Measurements from ENCODE around the gene COG1. TPM values are rescaled to one million over a fixed set of nuclear protein-coding genes. Genes with fewer than 3 reads are reported as not detected.

COG1 gene
- total RNA-seq, 1 experiment from 2014 or later = 26.5 TPM

- no peak overlapping the region for H3K18ac ChIP-seq (ENCODE audit: insufficient read length, low read depth, low read length)
- H2AFZ ChIP-seq (ENCODE audit: low read length) = no peak overlapping the region
- H4K8ac ChIP-seq (replicated peaks; ENCODE audit: insufficient read length, low read depth, low read length) = no peak overlapping the region
- H3T11ph ChIP-seq (ENCODE audit: low read length) = no peak overlapping the region
- H3K23me2 ChIP-seq (ENCODE audit: insufficient read length, low read depth, low read length, poor library complexity, severe bottlenecking) = no peaks in the 10 kb centered on the region
- Mint-ChIP-seq H3K36me3 (ENCODE audit: insufficient read depth in 1 of 3, low read depth in 3 of 3) (no peaks in the 10 kb centered on the region), H3K27ac (peak overlapping the region in 1 of 3 experiments; percentile 35; a peak in 1 of 7 replicates), H3K27me3 (ENCODE audit: low read depth) (peaks cover 14% of the 10 kb centered on the region), H3K4me3 (peak overlapping the region in 1 of 2 experiments; percentile 7; a peak in 2 of 5 replicates), H3K9me3 (no peaks in the 10 kb centered on the region), H3K4me1 (peaks cover 28 to 36% of the 10 kb centered on the region in 2 experiments)
- no peak overlapping the region for H3K27ac ChIP-seq (ENCODE audit: insufficient read length, low read depth, low read length)
- H3K4me2 ChIP-seq (ENCODE audit: insufficient read depth, insufficient read length, low read length) = no peak overlapping the region
- TF ChIP-seq, protein P1, sequence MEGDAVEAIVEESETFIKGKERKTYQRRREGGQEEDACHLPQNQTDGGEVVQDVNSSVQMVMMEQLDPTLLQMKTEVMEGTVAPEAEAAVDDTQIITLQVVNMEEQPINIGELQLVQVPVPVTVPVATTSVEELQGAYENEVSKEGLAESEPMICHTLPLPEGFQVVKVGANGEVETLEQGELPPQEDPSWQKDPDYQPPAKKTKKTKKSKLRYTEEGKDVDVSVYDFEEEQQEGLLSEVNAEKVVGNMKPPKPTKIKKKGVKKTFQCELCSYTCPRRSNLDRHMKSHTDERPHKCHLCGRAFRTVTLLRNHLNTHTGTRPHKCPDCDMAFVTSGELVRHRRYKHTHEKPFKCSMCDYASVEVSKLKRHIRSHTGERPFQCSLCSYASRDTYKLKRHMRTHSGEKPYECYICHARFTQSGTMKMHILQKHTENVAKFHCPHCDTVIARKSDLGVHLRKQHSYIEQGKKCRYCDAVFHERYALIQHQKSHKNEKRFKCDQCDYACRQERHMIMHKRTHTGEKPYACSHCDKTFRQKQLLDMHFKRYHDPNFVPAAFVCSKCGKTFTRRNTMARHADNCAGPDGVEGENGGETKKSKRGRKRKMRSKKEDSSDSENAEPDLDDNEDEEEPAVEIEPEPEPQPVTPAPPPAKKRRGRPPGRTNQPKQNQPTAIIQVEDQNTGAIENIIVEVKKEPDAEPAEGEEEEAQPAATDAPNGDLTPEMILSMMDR (conservative IDR thresholded peaks at IDR 0.05) = peak; percentile 99
- H2BK20ac ChIP-seq (ENCODE audit: low read depth, low read length, poor library complexity, severe bottlenecking) = no peak overlapping the region
- H2BK120ac ChIP-seq (ENCODE audit: low read depth, low read length, poor library complexity, severe bottlenecking) = no peak overlapping the region
- H3K9me3 ChIP-seq (ENCODE audit: control insufficient read depth, low read depth, low read length) = no peaks in the 10 kb centered on the region
- H4K91ac ChIP-seq (ENCODE audit: insufficient read length, low read depth, low read length) = no peak overlapping the region
- no peak overlapping the region for H3K4ac ChIP-seq (ENCODE audit: low read depth, low read length)
- no peak overlapping the region for H3K14ac ChIP-seq (ENCODE audit: insufficient read depth, low read length)
- no peaks in the 10 kb centered on the region for H4K20me1 ChIP-seq (ENCODE audit: control insufficient read depth, insufficient read depth, insufficient read length)
- H2BK5ac ChIP-seq (ENCODE audit: insufficient read length, low read length) = no peak overlapping the region
- no peaks in the 10 kb centered on the region for H3K4me1 ChIP-seq (ENCODE audit: insufficient read depth, low read length)
- H3K56ac ChIP-seq (ENCODE audit: insufficient read length, low read depth, low read length) = no peak overlapping the region
- H3K9ac ChIP-seq (ENCODE audit: extremely low read depth, insufficient read length, low read length) = no peak overlapping the region
- no peak overlapping the region for H2BK12ac ChIP-seq (ENCODE audit: insufficient read length, low read depth, low read length)
- no CpG with 5 or more reads among the region's 8 CpGs for WGBS (ENCODE audit: extremely low coverage, insufficient read length, low lambda C conversion rate)
- no peak overlapping the region for H2BK15ac ChIP-seq (ENCODE audit: low read depth, low read length)
- DNase-seq = peak; percentile 85
- no peaks in the 10 kb centered on the region for H3K79me2 ChIP-seq (ENCODE audit: insufficient read depth, low read length)
- no peak overlapping the region for H3K23ac ChIP-seq (ENCODE audit: insufficient read length, low read depth, low read length)
- no peaks in the 10 kb centered on the region for H3K27me3 ChIP-seq (ENCODE audit: insufficient read depth, low read length)
- no peak overlapping the region for H4K5ac ChIP-seq (ENCODE audit: insufficient read length, low read depth, low read length)
- H3K79me1 ChIP-seq (ENCODE audit: insufficient read depth, low read depth, low read length, poor library complexity, severe bottlenecking) = no peaks in the 10 kb centered on the region
- no peak overlapping the region for H2AK5ac ChIP-seq (ENCODE audit: insufficient read length, low read length)
These were observed 62.9 kb downstream of the COG1 start for GRCh38 chr17:73255671-73256181.
